Endothelial cell of umbilical vein (primary cell): Measurements from ENCODE around the gene FCGR3A. TPM values are rescaled to one million over a fixed set of nuclear protein-coding genes. Genes with fewer than 3 reads are reported as not detected.
"Not testable (repeated sequence)": the region's sequence is repeated elsewhere in the genome, so short reads cannot be mapped to it uniquely, and the experiment has no call there.

ENCODE experiments used
- BruUV-seq: library from RNA; stranded (reverse); fragments of 400-500 nt; replicated peaks from 2 replicates; lab custom pipeline; 2021; lab: Mats Ljungman, UMichigan
- CTCF ChIA-PET: fragments of 300-600, 350-600 bp; sonication (Branson Sonifier 250); formaldehyde crosslinking; loops from one replicate; lab custom pipeline; 2021; ENCODE audit warnings: antibody characterized with exemption, inconsistent platforms; lab: Charles Lee
- POLR2A ChIA-PET: fragments of 300-600, 350-600 bp; sonication (Branson Sonifier 250); formaldehyde crosslinking; loops from one replicate; lab custom pipeline; 2021; ENCODE audit warnings: antibody characterized with exemption, inconsistent platforms; lab: Charles Lee
- DNase-seq: peaks from one replicate; pipeline ENCODE4 v3.0.0-alpha.2; 2011; ENCODE audit warnings: low read depth, low spot score
- FAIRE-seq: peaks from 2 replicates; lab custom pipeline; 2011; peaks lifted over from hg19 to GRCh38; lab: Jason Lieb, UNC
- H2AFZ ChIP-seq: 2 replicates; pipeline ENCODE4 v1.6.0; 2012; ENCODE audit warnings: low read depth, low read length, control low read depth, inconsistent platforms
- H3K27ac ChIP-seq: 2 replicates; pipeline ENCODE4 v1.5.1; 2011; ENCODE audit warnings: low read depth, mild to moderate bottlenecking, control low read depth, low read length, moderate library complexity; ENCODE audit not compliant: insufficient read depth
- H3K27me3 ChIP-seq, 2 experiments: 2 replicates each; pipeline versions ENCODE4 v1.6.0 to v1.6.1; 2011; ENCODE audit warnings: low read length in 2 of 2, mixed read lengths in 1 of 2; ENCODE audit not compliant: control insufficient read depth in 2 of 2, insufficient read depth in 2 of 2
- H3K36me3 ChIP-seq, 2 experiments: 2 replicates in 1 of 2; 3 replicates in 1 of 2; pipeline ENCODE4 v1.5.1; 2011; ENCODE audit warnings: low read length in 2 of 2, mild to moderate bottlenecking in 1 of 2, moderate library complexity in 1 of 2; ENCODE audit not compliant: control insufficient read depth in 2 of 2, insufficient read depth in 2 of 2; ENCODE audit errors: extremely low read depth in 1 of 2
- H3K4me1 ChIP-seq: 3 replicates; pipeline ENCODE4 v1.5.1; 2011; ENCODE audit warnings: mild to moderate bottlenecking, low read length; ENCODE audit not compliant: control insufficient read depth, insufficient read depth; ENCODE audit errors: extremely low read depth
- H3K4me2 ChIP-seq: 2 replicates; pipeline ENCODE4 v1.6.1; 2011; ENCODE audit warnings: low read length, control low read depth, mixed read lengths; ENCODE audit not compliant: insufficient read depth
- H3K4me3 ChIP-seq, 3 experiments: fragments of 200-600 bp in 1 of 3; sonication (generic), shearing (Covaris generic) in 1 of 3; replicated peaks in 1 of 3; 2 replicates each; pipeline ENCODE4 v1.5.1; 2011 to 2016; ENCODE audit warnings: control low read depth in 3 of 3, low read length in 3 of 3, mild to moderate bottlenecking in 2 of 3, inconsistent platforms in 1 of 3, low read depth in 1 of 3, moderate library complexity in 1 of 3; ENCODE audit not compliant: insufficient read depth in 1 of 3
- H3K79me2 ChIP-seq: 2 replicates; pipeline ENCODE4 v1.6.0; 2012; ENCODE audit warnings: low read length, inconsistent platforms; ENCODE audit not compliant: control insufficient read depth, insufficient read depth
- H3K9ac ChIP-seq: replicated peaks from 2 replicates; pipeline ENCODE3; 2011; ENCODE audit warnings: low read length, control low read depth; ENCODE audit not compliant: insufficient read depth; ENCODE audit errors: extremely low read depth
- H3K9me1 ChIP-seq: replicated peaks from 3 replicates; pipeline ENCODE4 v1.6.0; 2011; ENCODE audit warnings: mild to moderate bottlenecking, low read length; ENCODE audit not compliant: control insufficient read depth, insufficient read depth; ENCODE audit errors: extremely low read depth
- H3K9me3 ChIP-seq: replicated peaks from 2 replicates; pipeline ENCODE4 v1.5.1; 2012; ENCODE audit warnings: low read length, inconsistent platforms; ENCODE audit not compliant: control insufficient read depth, insufficient read depth
- H4K20me1 ChIP-seq: replicated peaks from 2 replicates; pipeline ENCODE3; 2011; ENCODE audit warnings: mild to moderate bottlenecking, low read length; ENCODE audit not compliant: control insufficient read depth, insufficient read depth; ENCODE audit errors: extremely low read depth
- EZH2 ChIP-seq: IDR thresholded peaks from 2 replicates; pipeline ENCODE4 v1.6.1; 2012; ENCODE audit warnings: borderline replicate concordance, low read depth, mild to moderate bottlenecking, moderate library complexity, low read length, inconsistent platforms; ENCODE audit not compliant: severe bottlenecking
- FOS ChIP-seq: IDR thresholded peaks from 2 replicates; pipeline ENCODE4 v1.6.1; 2011; ENCODE audit warnings: mild to moderate bottlenecking, low read length, moderate library complexity, borderline replicate concordance; ENCODE audit not compliant: insufficient read depth
- GATA2 ChIP-seq: IDR thresholded peaks from 2 replicates; pipeline ENCODE4 v1.7.0; 2011; ENCODE audit warnings: low read depth, mild to moderate bottlenecking, moderate library complexity, mixed read lengths, low read length; ENCODE audit not compliant: insufficient read length, insufficient read depth
- JUN ChIP-seq: IDR thresholded peaks from 2 replicates; pipeline ENCODE4 v1.6.1; 2011; ENCODE audit warnings: borderline replicate concordance, low read depth; ENCODE audit not compliant: insufficient read length, insufficient read depth
- MYC ChIP-seq: IDR thresholded peaks from one replicate; pipeline ENCODE4 v1.6.1; 2011; ENCODE audit warnings: mild to moderate bottlenecking, low read depth, low read length
- POLR2A ChIP-seq: IDR thresholded peaks from 2 replicates; pipeline ENCODE4 v1.6.1; 2012; ENCODE audit warnings: low read depth, mild to moderate bottlenecking, control low read depth, low read length
- POLR2AphosphoS5 ChIP-seq: IDR thresholded peaks from 2 replicates; pipeline ENCODE4 v1.6.1; 2012; ENCODE audit warnings: low read depth, mild to moderate bottlenecking, control low read depth, low read length, moderate library complexity; ENCODE audit not compliant: insufficient read depth
- dilution Hi-C: fragments of 300-500 bp; cut with MboI; formaldehyde crosslinking; loops from one replicate; pipeline ENCODE4 v1.15.0; 2019; ENCODE audit warnings: low sequenced_read_pairs; ENCODE audit not compliant: extremely low pct_ligation_motif_present
- intact Hi-C: fragments of 100-400 bp; cut with micrococcal nuclease; formaldehyde crosslinking; loops from one replicate; pipeline ENCODE4 v1.10.0; 2022
- polyA plus RNA-seq, 4 experiments: library from polyadenylated mRNA; depleted of rRNA in 3 of 4; stranded (reverse) in 3 of 4; unstranded in 1 of 4; fragments of >200 nt; gene quantifications; 2 replicates each; pipeline versions ENCODE4 v1.2.1 to v1.2.3, GENCODE V29; 2011 to 2012; ENCODE audit warnings: missing spikeins in 1 of 4
- total RNA-seq: library from RNA; stranded (reverse); gene quantifications from 2 replicates; pipeline ENCODE4 v1.2.3, GENCODE V29; 2021
- TF ChIP-seq, protein P1 (sequence below), 2 donors: IDR thresholded peaks; 1 replicate in 1 of 2; 2 replicates in 1 of 2; pipeline ENCODE4 v1.5.1; 2011; ENCODE audit warnings: low read length in 2 of 2, mild to moderate bottlenecking in 2 of 2, moderate library complexity in 2 of 2, control low read depth in 1 of 2, inconsistent platforms in 1 of 2, low read depth in 1 of 2; ENCODE audit not compliant: insufficient read depth in 1 of 2; ENCODE audit errors: extremely low read depth in 1 of 2

Gene FCGR3A
- total and polyA plus RNA-seq, 2 donors (not counting 3 experiments of a cell fraction or from before 2014, with no cell fraction given): not detected

DNA sequence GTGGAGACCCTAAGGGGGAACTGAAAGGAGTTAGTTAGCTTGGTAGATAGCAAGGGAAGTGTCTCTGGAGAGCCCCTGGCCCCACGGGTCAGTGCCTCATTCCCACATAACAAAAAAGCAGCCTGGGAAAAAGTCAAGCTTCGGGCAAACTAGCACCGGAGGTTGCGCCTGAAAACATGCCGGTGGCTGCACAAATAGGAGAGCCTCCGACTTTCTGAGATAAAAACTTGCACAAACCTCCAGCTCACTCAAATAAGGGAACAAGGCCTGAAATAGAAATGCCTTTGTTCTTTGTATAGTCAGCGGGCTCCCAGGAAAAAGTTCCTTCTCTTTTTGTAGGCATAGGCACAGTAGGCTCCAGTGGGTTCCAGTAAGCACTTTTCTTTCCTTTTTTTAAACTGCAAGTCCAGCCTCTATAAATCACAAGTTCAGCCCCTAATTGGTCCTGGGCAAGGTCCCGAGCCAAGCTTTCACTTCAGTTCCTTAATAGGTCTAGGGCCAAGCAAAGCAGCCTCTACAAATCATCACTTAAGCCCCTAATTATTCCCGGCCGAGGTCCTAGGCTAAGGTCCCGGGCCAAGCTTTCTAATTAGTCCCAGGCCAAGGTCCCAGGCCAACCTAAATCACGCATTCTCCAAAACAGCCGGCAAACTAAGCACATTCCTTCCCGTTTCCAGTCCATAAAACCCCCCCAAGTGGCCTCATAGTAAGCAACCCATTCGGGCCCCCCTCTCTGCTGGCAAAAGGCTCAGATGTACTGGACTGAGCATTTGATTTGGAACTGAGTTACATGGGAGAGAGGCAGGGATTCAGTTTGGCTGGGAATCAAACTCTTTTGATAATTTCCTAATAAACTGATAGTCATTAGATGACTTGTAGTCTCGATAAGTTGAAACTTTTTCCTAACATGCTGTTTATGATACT, 16.7 kb downstream of the FCGR3A start:
- H3K9me1 ChIP-seq, dilution Hi-C loops, DNase-seq, BruUV-seq, H3K9ac ChIP-seq, H3K9me3 ChIP-seq, H4K20me1 ChIP-seq, POLR2A ChIA-PET, H3K4me3 ChIP-seq, FAIRE-seq, H3K36me3 ChIP-seq, H3K79me2 ChIP-seq, H3K27ac ChIP-seq, H3K27me3 ChIP-seq: not testable (repeated sequence)
- Histone ChIP-seq H2AFZ (peak overlapping the region; percentile 81), H3K4me2 (peak overlapping the region; percentile 36), H3K4me1 (peaks cover 12% of the 10 kb centered on the region)
- CTCF ChIA-PET: interaction anchor here (1.3 kb wide), 1 partner anchor 206 kb away, joined by 6 read pairs; no protein-coding TSS in a partner anchor
- intact Hi-C loops: loop anchor here (5.0 kb wide), 1 partner anchor 194 kb away; no protein-coding TSS in a partner anchor

DNA sequence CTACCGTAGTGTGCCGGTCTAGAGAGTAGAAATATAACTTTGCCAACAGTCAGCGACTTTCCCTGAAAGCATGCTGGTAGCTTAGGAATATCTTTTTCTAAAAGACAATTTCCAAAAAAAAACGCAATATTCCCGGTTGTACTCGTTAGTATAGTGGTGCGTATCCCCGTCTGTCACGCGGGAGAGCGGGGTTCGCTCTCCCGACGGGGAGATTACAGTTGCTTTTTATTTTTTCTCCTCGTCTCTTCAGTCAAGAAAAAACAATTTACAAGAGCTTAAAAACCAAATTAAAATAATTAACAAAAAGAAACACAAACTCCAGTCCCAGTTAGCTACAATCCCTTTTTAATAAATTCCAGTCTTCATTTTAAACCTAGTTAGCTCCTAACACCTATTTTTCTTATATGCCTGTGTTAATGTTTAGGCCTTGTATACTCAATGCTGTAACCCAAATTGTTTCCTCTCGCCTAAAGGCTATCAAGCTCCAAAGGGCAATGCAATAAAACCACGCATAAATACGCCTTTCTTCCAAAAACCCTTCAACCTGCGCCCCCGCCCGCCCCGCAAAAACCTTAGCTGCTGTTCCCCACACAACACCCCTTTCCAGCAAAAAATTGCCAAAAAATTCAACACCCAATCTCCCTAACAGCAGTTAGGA, 17.5 kb downstream of the FCGR3A start:
- intact Hi-C loops: loop anchor here (2.0 to 5.0 kb wide), 3 partner anchors 45 to 195 kb away; no protein-coding TSS in a partner anchor
- no peaks in the 10 kb centered on the region for H3K36me3 ChIP-seq
- H3K79me2 ChIP-seq: no peaks in the 10 kb centered on the region
- ChIA-PET CTCF (interaction anchor here (1.0 to 1.9 kb wide), 3 partner anchors 45 to 207 kb away, joined by 3 to 7 read pairs (median 6); no protein-coding TSS in a partner anchor), POLR2A (no interaction called here)
- H3K9me3 ChIP-seq: no peaks in the 10 kb centered on the region
- dilution Hi-C loops: no loop called here
- no peak overlapping the region for H3K9ac ChIP-seq
- no peaks in the 10 kb centered on the region for H4K20me1 ChIP-seq
- no peak for DNase-seq
- H3K27me3 ChIP-seq: no peaks in the 10 kb centered on the region
- peak overlapping the region; percentile 36 for H3K4me2 ChIP-seq
- no peak overlapping the region for H3K4me3 ChIP-seq
- no TSS peak for BruUV-seq
- peaks cover 12% of the 10 kb centered on the region for H3K4me1 ChIP-seq
- TF ChIP-seq, protein P1, sequence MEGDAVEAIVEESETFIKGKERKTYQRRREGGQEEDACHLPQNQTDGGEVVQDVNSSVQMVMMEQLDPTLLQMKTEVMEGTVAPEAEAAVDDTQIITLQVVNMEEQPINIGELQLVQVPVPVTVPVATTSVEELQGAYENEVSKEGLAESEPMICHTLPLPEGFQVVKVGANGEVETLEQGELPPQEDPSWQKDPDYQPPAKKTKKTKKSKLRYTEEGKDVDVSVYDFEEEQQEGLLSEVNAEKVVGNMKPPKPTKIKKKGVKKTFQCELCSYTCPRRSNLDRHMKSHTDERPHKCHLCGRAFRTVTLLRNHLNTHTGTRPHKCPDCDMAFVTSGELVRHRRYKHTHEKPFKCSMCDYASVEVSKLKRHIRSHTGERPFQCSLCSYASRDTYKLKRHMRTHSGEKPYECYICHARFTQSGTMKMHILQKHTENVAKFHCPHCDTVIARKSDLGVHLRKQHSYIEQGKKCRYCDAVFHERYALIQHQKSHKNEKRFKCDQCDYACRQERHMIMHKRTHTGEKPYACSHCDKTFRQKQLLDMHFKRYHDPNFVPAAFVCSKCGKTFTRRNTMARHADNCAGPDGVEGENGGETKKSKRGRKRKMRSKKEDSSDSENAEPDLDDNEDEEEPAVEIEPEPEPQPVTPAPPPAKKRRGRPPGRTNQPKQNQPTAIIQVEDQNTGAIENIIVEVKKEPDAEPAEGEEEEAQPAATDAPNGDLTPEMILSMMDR (IDR thresholded peaks at IDR 0.05; ENCODE audit: extremely low read depth in 1 of 2, insufficient read depth in 1 of 2, low read depth in 1 of 2, low read length in 2 of 2): no peak
- TF ChIP-seq GATA2 (no peak), JUN (no peak), POLR2A (no peak), FOS (no peak), EZH2 (no peak), MYC (no peak), POLR2AphosphoS5 (no peak)
- H3K9me1 ChIP-seq: no peaks in the 10 kb centered on the region
- no peak for FAIRE-seq
- no peak overlapping the region for H3K27ac ChIP-seq
- peak overlapping the region; percentile 81 for H2AFZ ChIP-seq
